SK-N-SH (cell line): ENCODE results near the gene SLC37A1. TPM values are rescaled to one million over a fixed set of nuclear protein-coding genes. Genes with fewer than 3 reads are reported as not detected.

Experiments
- CTCF ChIA-PET: fragments of 300-600, 350-600 bp; formaldehyde crosslinking; extraction: SDS; loops from one replicate; lab custom pipeline; 2021; lab: Yijun Ruan, JAX
- POLR2A ChIA-PET: fragments of 350-600 bp; sonication (Branson Sonifier 250); formaldehyde crosslinking; extraction: SDS; loops from one replicate; lab custom pipeline; 2020; ENCODE audit warnings: antibody characterized with exemption, inconsistent platforms; lab: Yijun Ruan, JAX
- DNase-seq: peaks from one replicate; pipeline ENCODE4 v3.0.0; 2012
- H2AFZ ChIP-seq: fragments of 200-600 bp; sonication (generic); 2 replicates; pipeline ENCODE4 v1.8.1; 2016; ENCODE audit warnings: antibody characterized with exemption, mild to moderate bottlenecking, low read depth
- H3F3A ChIP-seq: fragments of 200-600 bp; sonication (generic); replicated peaks from 2 replicates; pipeline ENCODE3; 2016; ENCODE audit warnings: antibody characterized with exemption, mild to moderate bottlenecking; ENCODE audit not compliant: insufficient read depth
- H3K27ac ChIP-seq, 2 experiments: fragments of 200-500 bp in 1 of 2; fragments of 200-600 bp in 1 of 2; sonication (Bioruptor generic) in 1 of 2; sonication (generic), shearing (Covaris generic) in 1 of 2; 2 replicates each; pipeline versions ENCODE4 v1.5.1 to v1.6.1; 2014 to 2016; ENCODE audit warnings: low read depth in 2 of 2, inconsistent platforms in 1 of 2, low read length in 1 of 2, mild to moderate bottlenecking in 1 of 2, mixed read lengths in 1 of 2
- H3K27me3 ChIP-seq: fragments of 200-600 bp; sonication (generic), shearing (Covaris generic); 2 replicates; pipeline ENCODE4 v1.6.1; 2016; ENCODE audit warnings: mixed run types; ENCODE audit not compliant: insufficient read depth
- H3K36me3 ChIP-seq, 2 experiments: fragments of 200-500 bp in 1 of 2; fragments of 200-600 bp in 1 of 2; sonication (Bioruptor generic) in 1 of 2; sonication (generic) in 1 of 2; replicated peaks in 1 of 2; 2 replicates each; pipeline versions ENCODE3 to v1.5.1; 2014 to 2016; ENCODE audit warnings: low read length in 1 of 2, mild to moderate bottlenecking in 1 of 2; ENCODE audit not compliant: insufficient read depth in 2 of 2, control insufficient read depth in 1 of 2
- H3K4me1 ChIP-seq, 2 experiments: fragments of 200-500 bp in 1 of 2; fragments of 200-600 bp in 1 of 2; sonication (Bioruptor generic) in 1 of 2; sonication (generic), shearing (Covaris generic) in 1 of 2; 2 replicates each; pipeline versions ENCODE4 v1.5.1 to v1.6.1; 2014 to 2016; ENCODE audit warnings: low read depth in 1 of 2, low read length in 1 of 2, mixed run types in 1 of 2; ENCODE audit not compliant: insufficient read depth in 2 of 2, control insufficient read depth in 1 of 2
- H3K4me2 ChIP-seq: fragments of 200-600 bp; sonication (generic), shearing (Covaris generic); 2 replicates; pipeline ENCODE4 v1.6.1; 2017; ENCODE audit warnings: mixed run types
- H3K4me3 ChIP-seq, 2 experiments: fragments of 200-500 bp in 1 of 2; fragments of 200-600 bp in 1 of 2; sonication (Bioruptor generic) in 1 of 2; sonication (generic), shearing (Covaris generic) in 1 of 2; 2 replicates each; pipeline versions ENCODE4 v1.5.1 to v1.8.1; 2014 to 2016; ENCODE audit warnings: low read depth in 2 of 2, inconsistent platforms in 1 of 2, low read length in 1 of 2, mild to moderate bottlenecking in 1 of 2, mixed read lengths in 1 of 2, moderate library complexity in 1 of 2
- H3K79me2 ChIP-seq: fragments of 200-600 bp; sonication (generic); 2 replicates; pipeline ENCODE4 v1.8.1; 2017; ENCODE audit warnings: mild to moderate bottlenecking; ENCODE audit not compliant: insufficient read depth
- H3K9ac ChIP-seq: fragments of 200-600 bp; sonication (generic); 2 replicates; pipeline ENCODE4 v1.6.1; 2017; ENCODE audit warnings: mixed run types
- H3K9me2 ChIP-seq: fragments of 200-600 bp; sonication (generic); 2 replicates; pipeline ENCODE4 v1.6.1; 2017; ENCODE audit warnings: mixed run types
- H3K9me3 ChIP-seq: fragments of 200-600 bp; sonication (generic); 2 replicates; pipeline ENCODE4 v1.6.1; 2017; ENCODE audit warnings: mixed run types, mild to moderate bottlenecking, moderate library complexity
- H4K20me1 ChIP-seq: fragments of 200-600 bp; sonication (generic); 2 replicates; pipeline ENCODE4 v1.6.1; 2017; ENCODE audit warnings: mild to moderate bottlenecking, mixed run types; ENCODE audit not compliant: insufficient read depth
- CHD2 ChIP-seq: fragments of 150-350 bp; IDR thresholded peaks from 2 replicates; pipeline ENCODE4 v1.6.1; 2018; ENCODE audit warnings: low read length; ENCODE audit not compliant: partially characterized antibody
- CTCF ChIP-seq: fragments of 200-600 bp; sonication (generic); IDR thresholded peaks from 2 replicates; pipeline ENCODE4 v1.6.1; 2017; ENCODE audit warnings: antibody characterized with exemption, mild to moderate bottlenecking, moderate library complexity
- ELF1 ChIP-seq: IDR thresholded peaks from 2 replicates; pipeline ENCODE4 v1.4.0; 2012
- EZH2phosphoT487 ChIP-seq: fragments of 200-600 bp; sonication (generic); IDR thresholded peaks from 2 replicates; pipeline ENCODE4 v1.6.1; 2017; ENCODE audit warnings: low read depth, mixed run types, mild to moderate bottlenecking, antibody characterized with exemption, moderate library complexity, borderline replicate concordance
- FOXJ3 ChIP-seq: sonication (generic); formaldehyde crosslinking; IDR thresholded peaks from 2 replicates; pipeline ENCODE4 v1.5.1; 2020; ENCODE audit warnings: mild to moderate bottlenecking, missing genetic modification reagents
- FOXM1 ChIP-seq: IDR thresholded peaks from 2 replicates; pipeline ENCODE4 v1.4.0; 2012; ENCODE audit warnings: low read depth, mild to moderate bottlenecking
- GABPA ChIP-seq: IDR thresholded peaks from 2 replicates; pipeline ENCODE4 v1.4.0; 2012; ENCODE audit warnings: low read depth, mild to moderate bottlenecking
- IRF3 ChIP-seq: fragments of 150-350 bp; IDR thresholded peaks from 2 replicates; pipeline ENCODE4 v1.6.1; 2016; ENCODE audit warnings: mild to moderate bottlenecking, low read depth, low read length
- JUND ChIP-seq: IDR thresholded peaks from 2 replicates; pipeline ENCODE4 v1.4.0; 2012
- MAX ChIP-seq: IDR thresholded peaks from 2 replicates; pipeline ENCODE4 v1.4.0; 2012; ENCODE audit warnings: low read depth
- MEF2A ChIP-seq: IDR thresholded peaks from 2 replicates; pipeline ENCODE4 v1.4.0; 2012; ENCODE audit warnings: low read depth, borderline replicate concordance
- NRF1 ChIP-seq: IDR thresholded peaks from 2 replicates; pipeline ENCODE4 v1.6.1; 2012; ENCODE audit warnings: low read depth, mild to moderate bottlenecking, low read length
- PBX3 ChIP-seq: IDR thresholded peaks from 2 replicates; pipeline ENCODE4; 2012
- POLR2AphosphoS5 ChIP-seq: IDR thresholded peaks from 2 replicates; pipeline ENCODE4 v1.6.1; 2012; ENCODE audit warnings: low read depth, low read length
- RAD21 ChIP-seq: IDR thresholded peaks from 2 replicates; pipeline ENCODE4 v1.6.1; 2012; ENCODE audit warnings: mild to moderate bottlenecking, low read length
- REST ChIP-seq: IDR thresholded peaks from 2 replicates; pipeline ENCODE4 v1.6.1; 2012; ENCODE audit warnings: mild to moderate bottlenecking, low read depth, low read length, moderate library complexity
- RXRA ChIP-seq: IDR thresholded peaks from 2 replicates; pipeline ENCODE4 v1.4.0; 2012; ENCODE audit warnings: low read depth, mild to moderate bottlenecking, borderline replicate concordance
- SMC3 ChIP-seq: IDR thresholded peaks from 2 replicates; pipeline ENCODE4 v1.6.1; 2012; ENCODE audit warnings: low read depth, low read length, improper control_type of control experiment
- TAF1 ChIP-seq: IDR thresholded peaks from 2 replicates; pipeline ENCODE4 v1.6.1; 2012; ENCODE audit warnings: low read depth, mild to moderate bottlenecking, low read length, moderate library complexity, borderline replicate concordance
- TCF12 ChIP-seq: IDR thresholded peaks from 2 replicates; pipeline ENCODE4 v1.4.0; 2012
- TEAD4 ChIP-seq: IDR thresholded peaks from 2 replicates; pipeline ENCODE4 v1.4.0; 2012; ENCODE audit warnings: mild to moderate bottlenecking, borderline replicate concordance; ENCODE audit not compliant: insufficient read depth
- WGBS: methylation state at CpG from one replicate; pipeline ENCODE4 v1.1.6; 2017; ENCODE audit warnings: low lambda C conversion rate; 5-methylcytosine and 5-hydroxymethylcytosine counted together
- polyA plus RNA-seq, 3 experiments: library from polyadenylated mRNA; depleted of rRNA; stranded (reverse); fragments of >200 nt; gene quantifications; 2 replicates each; pipeline ENCODE4 v1.2.3, GENCODE V29; 2012

SLC37A1 gene
- polyA plus RNA-seq, 1 of the 3 experiments (the other 2 are of a cell fraction): 2.8 TPM

GRCh38 chr21:42557420-42557819, 43.8 kb downstream of the SLC37A1 start:
- no peak overlapping the region for H2AFZ ChIP-seq
- 90% methylated on average over 10 of the region's 10 CpGs for WGBS
- H3K9ac ChIP-seq: no peak overlapping the region
- no peaks in the 10 kb centered on the region for H3K36me3 ChIP-seq
- no peaks in the 10 kb centered on the region for H4K20me1 ChIP-seq
- DNase-seq: no peak
- POLR2A ChIA-PET: no interaction called here
- no peaks in the 10 kb centered on the region for H3K27me3 ChIP-seq
- no peaks in the 10 kb centered on the region for H3K9me2 ChIP-seq
- TF ChIP-seq RXRA (no peak), REST (no peak), MAX (no peak), TEAD4 (no peak), EZH2phosphoT487 (no peak), PBX3 (no peak)
- H3K4me2 ChIP-seq: no peak overlapping the region
- H3K4me1 ChIP-seq: no peaks in the 10 kb centered on the region
- no peaks in the 10 kb centered on the region for H3F3A ChIP-seq
- CTCF ChIA-PET: no interaction called here
- H3K4me3 ChIP-seq: no peak overlapping the region
- no peaks in the 10 kb centered on the region for H3K79me2 ChIP-seq
- H3K9me3 ChIP-seq: no peaks in the 10 kb centered on the region
- H3K27ac ChIP-seq: no peak overlapping the region

- no peaks in the 10 kb centered on the region for H3K9me2 ChIP-seq
- CTCF ChIA-PET: no interaction called here
- TF ChIP-seq IRF3: no peak
- TF ChIP-seq TAF1: no peak
- no peak for TF ChIP-seq FOXJ3 (CRISPR knock-in tag)
- no peak for TF ChIP-seq FOXM1
- no peak for TF ChIP-seq SMC3
- TF ChIP-seq CTCF: no peak
- TF ChIP-seq TCF12: no peak
- TF ChIP-seq GABPA: no peak
- TF ChIP-seq RAD21: no peak
- TF ChIP-seq MEF2A: no peak
- no peak for TF ChIP-seq NRF1
- TF ChIP-seq JUND: no peak
- TF ChIP-seq CHD2: no peak
- no peak for TF ChIP-seq POLR2AphosphoS5
- TF ChIP-seq PBX3: no peak
- TF ChIP-seq ELF1: no peak
- no peak for TF ChIP-seq EZH2phosphoT487
Measured at GRCh38 chr21:42558368-42558767, 44.7 kb downstream of the SLC37A1 start.

More at GRCh38 chr21:42558368-42558767, 44.7 kb downstream of the SLC37A1 start:
- POLR2A ChIA-PET: no interaction called here
- 91% methylated on average over 6 of the region's 6 CpGs for WGBS
- Histone ChIP-seq H3K4me2 (no peak overlapping the region), H3F3A (no peaks in the 10 kb centered on the region), H4K20me1 (no peaks in the 10 kb centered on the region), H3K79me2 (no peaks in the 10 kb centered on the region), H3K27me3 (no peaks in the 10 kb centered on the region), H3K9ac (no peak overlapping the region), H2AFZ (no peak overlapping the region), H3K4me1 (no peaks in the 10 kb centered on the region), H3K36me3 (no peaks in the 10 kb centered on the region), H3K4me3 (no peak overlapping the region), H3K9me3 (no peaks in the 10 kb centered on the region), H3K27ac (no peak overlapping the region)
- no peak for DNase-seq
